ENCODE results near the gene PCCA. TPM values are rescaled to one million over a fixed set of nuclear protein-coding genes. Genes with fewer than 3 reads are reported as not detected.

The PCCA gene
- total and polyA plus RNA-seq, 2 experiments from 2014 or later: 41.9 to 46.6 TPM

GRCh38 chr13:100273138-100273537 is 184.2 kb downstream of the PCCA start (continued):
- TF ChIP-seq, protein P1, sequence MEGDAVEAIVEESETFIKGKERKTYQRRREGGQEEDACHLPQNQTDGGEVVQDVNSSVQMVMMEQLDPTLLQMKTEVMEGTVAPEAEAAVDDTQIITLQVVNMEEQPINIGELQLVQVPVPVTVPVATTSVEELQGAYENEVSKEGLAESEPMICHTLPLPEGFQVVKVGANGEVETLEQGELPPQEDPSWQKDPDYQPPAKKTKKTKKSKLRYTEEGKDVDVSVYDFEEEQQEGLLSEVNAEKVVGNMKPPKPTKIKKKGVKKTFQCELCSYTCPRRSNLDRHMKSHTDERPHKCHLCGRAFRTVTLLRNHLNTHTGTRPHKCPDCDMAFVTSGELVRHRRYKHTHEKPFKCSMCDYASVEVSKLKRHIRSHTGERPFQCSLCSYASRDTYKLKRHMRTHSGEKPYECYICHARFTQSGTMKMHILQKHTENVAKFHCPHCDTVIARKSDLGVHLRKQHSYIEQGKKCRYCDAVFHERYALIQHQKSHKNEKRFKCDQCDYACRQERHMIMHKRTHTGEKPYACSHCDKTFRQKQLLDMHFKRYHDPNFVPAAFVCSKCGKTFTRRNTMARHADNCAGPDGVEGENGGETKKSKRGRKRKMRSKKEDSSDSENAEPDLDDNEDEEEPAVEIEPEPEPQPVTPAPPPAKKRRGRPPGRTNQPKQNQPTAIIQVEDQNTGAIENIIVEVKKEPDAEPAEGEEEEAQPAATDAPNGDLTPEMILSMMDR (conservative IDR thresholded peaks at IDR 0.05; ENCODE audit: low read depth in 2 of 2): no peak

GRCh38 chr13:100273552-100273951 is 184.7 kb downstream of the PCCA start:
- no peaks in the 10 kb centered on the region for H3K36me3 ChIP-seq (ENCODE audit: insufficient read depth)
- no peaks in the 10 kb centered on the region for H3K4me1 ChIP-seq (ENCODE audit: insufficient read depth)
- no peak overlapping the region for H2AFZ ChIP-seq
- no peak overlapping the region for H3K4me3 ChIP-seq
- H3K4me2 ChIP-seq: no peak overlapping the region
- ATAC-seq (peak; percentile 71), DNase-seq (ENCODE audit: low spot score) (peak; percentile 28)
- H3K27ac ChIP-seq (ENCODE audit: low read depth): no peak overlapping the region
- no peaks in the 10 kb centered on the region for H3K9me2 ChIP-seq (ENCODE audit: insufficient read depth)
- Mint-ChIP-seq H3K27ac (no peak overlapping the region), H3K9me3 (no peaks in the 10 kb centered on the region), H3K4me3 (no peak overlapping the region), H3K36me3 (ENCODE audit: low read depth) (peaks cover 10% of the 10 kb centered on the region; the same call in 2 of the 3 replicates), H3K27me3 (ENCODE audit: insufficient read depth, low read depth, poor library complexity) (peaks cover 3% of the 10 kb centered on the region), H3K4me1 (peaks cover 16% of the 10 kb centered on the region)
- H3K79me2 ChIP-seq (replicated peaks; ENCODE audit: insufficient read depth): no peaks in the 10 kb centered on the region
- H3F3A ChIP-seq (replicated peaks; ENCODE audit: low read depth): no peaks in the 10 kb centered on the region
- H3K27me3 ChIP-seq (ENCODE audit: insufficient read depth): no peaks in the 10 kb centered on the region
- no peaks in the 10 kb centered on the region for H4K20me1 ChIP-seq (replicated peaks; ENCODE audit: insufficient read depth)
- TF ChIP-seq EZH2 (IDR thresholded peaks at IDR 0.05; ENCODE audit: low read depth, unreplicated experiment) (no peak), POLR2AphosphoS5 (IDR thresholded peaks at IDR 0.05; ENCODE audit: low read depth) (no peak), CREB1 (CRISPR knock-in tag; IDR thresholded peaks at IDR 0.05; ENCODE audit: low read depth) (no peak), NANOG (IDR thresholded peaks at IDR 0.05; ENCODE audit: borderline replicate concordance) (no peak), JUNB (IDR thresholded peaks at IDR 0.05; ENCODE audit: unreplicated experiment) (no peak), EZH2phosphoT487 (IDR thresholded peaks at IDR 0.05; ENCODE audit: unreplicated experiment) (no peak), ZNF462 (CRISPR knock-in tag; IDR thresholded peaks at IDR 0.05) (no peak), ZNF331 (CRISPR knock-in tag; IDR thresholded peaks at IDR 0.05; ENCODE audit: low read depth) (no peak), ZNF114 (CRISPR knock-in tag; IDR thresholded peaks at IDR 0.05) (no peak)
- TF ChIP-seq, protein P1 (conservative IDR thresholded peaks at IDR 0.05; ENCODE audit: low read depth in 2 of 2): no peak
- TF ChIP-seq, protein P2, sequence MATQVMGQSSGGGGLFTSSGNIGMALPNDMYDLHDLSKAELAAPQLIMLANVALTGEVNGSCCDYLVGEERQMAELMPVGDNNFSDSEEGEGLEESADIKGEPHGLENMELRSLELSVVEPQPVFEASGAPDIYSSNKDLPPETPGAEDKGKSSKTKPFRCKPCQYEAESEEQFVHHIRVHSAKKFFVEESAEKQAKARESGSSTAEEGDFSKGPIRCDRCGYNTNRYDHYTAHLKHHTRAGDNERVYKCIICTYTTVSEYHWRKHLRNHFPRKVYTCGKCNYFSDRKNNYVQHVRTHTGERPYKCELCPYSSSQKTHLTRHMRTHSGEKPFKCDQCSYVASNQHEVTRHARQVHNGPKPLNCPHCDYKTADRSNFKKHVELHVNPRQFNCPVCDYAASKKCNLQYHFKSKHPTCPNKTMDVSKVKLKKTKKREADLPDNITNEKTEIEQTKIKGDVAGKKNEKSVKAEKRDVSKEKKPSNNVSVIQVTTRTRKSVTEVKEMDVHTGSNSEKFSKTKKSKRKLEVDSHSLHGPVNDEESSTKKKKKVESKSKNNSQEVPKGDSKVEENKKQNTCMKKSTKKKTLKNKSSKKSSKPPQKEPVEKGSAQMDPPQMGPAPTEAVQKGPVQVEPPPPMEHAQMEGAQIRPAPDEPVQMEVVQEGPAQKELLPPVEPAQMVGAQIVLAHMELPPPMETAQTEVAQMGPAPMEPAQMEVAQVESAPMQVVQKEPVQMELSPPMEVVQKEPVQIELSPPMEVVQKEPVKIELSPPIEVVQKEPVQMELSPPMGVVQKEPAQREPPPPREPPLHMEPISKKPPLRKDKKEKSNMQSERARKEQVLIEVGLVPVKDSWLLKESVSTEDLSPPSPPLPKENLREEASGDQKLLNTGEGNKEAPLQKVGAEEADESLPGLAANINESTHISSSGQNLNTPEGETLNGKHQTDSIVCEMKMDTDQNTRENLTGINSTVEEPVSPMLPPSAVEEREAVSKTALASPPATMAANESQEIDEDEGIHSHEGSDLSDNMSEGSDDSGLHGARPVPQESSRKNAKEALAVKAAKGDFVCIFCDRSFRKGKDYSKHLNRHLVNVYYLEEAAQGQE (IDR thresholded peaks at IDR 0.05; ENCODE audit: unreplicated experiment): no peak

Data from GM23338 (cell line).